Panc1 (cell line): ENCODE results near the gene KATNAL1.

Experiments
- CTCF ChIP-seq: fragments of 450-650 bp; IDR thresholded peaks from 2 replicates; pipeline ENCODE4 v1.5.1; 2017; ENCODE audit warnings: mild to moderate bottlenecking
- POLR2AphosphoS5 ChIP-seq: IDR thresholded peaks from 2 replicates; pipeline ENCODE4 v1.6.1; 2012; ENCODE audit warnings: mild to moderate bottlenecking, low read depth, low read length, moderate library complexity
- REST ChIP-seq, 2 experiments: IDR thresholded peaks; 2 replicates each; pipeline ENCODE4 v1.6.1; 2011 to 2012; ENCODE audit warnings: low read depth in 2 of 2, control low read depth in 1 of 2, low read length in 1 of 2, mild to moderate bottlenecking in 1 of 2, moderate library complexity in 1 of 2; ENCODE audit not compliant: insufficient read depth in 1 of 2

GRCh38 chr13:30346153-30346788, 38.9 kb upstream of the KATNAL1 start:
- no peak for TF ChIP-seq POLR2AphosphoS5
- no peak for TF ChIP-seq CTCF
- TF ChIP-seq REST (IDR thresholded peaks at IDR 0.05; ENCODE audit: insufficient read depth in 1 of 2, low read depth in 2 of 2, low read length in 1 of 2), result no peak
